ENCODE measurements around the gene PHF3. TPM values are rescaled to one million over a fixed set of nuclear protein-coding genes. Genes with fewer than 3 reads are reported as not detected.

The PHF3 gene
- total RNA-seq, 4 donors from 2014 or later: 49.4 to 73.1 (median 61.9) TPM

DNA sequence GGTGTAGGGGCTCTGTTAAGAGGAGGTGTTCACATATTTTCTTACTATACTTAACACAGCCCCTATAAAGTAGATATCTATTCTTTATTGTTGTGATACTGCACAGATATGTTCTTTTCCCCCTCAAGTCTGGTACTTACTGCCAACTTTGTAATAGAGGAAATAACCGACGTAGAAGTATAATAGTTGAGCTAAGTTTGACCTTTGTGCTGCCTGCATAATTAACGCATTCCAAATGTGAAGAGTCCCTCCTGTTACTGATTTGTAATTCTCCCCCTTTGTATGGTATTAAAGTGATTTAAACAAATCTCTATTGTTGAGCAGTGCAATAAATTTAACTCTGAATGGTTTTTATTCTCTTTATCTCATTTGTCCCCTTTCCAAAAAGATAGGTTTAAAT lies 39.0 kb downstream of the PHF3 start:
- no peaks in the 10 kb centered on the region for H3K36me3 ChIP-seq
- no peaks in the 10 kb centered on the region for H3K9me3 ChIP-seq
- no peak for DNase-seq
- no peak overlapping the region for H3K27ac ChIP-seq
- peaks cover 33 to 51% of the 10 kb centered on the region in 2 donors for H3K4me1 ChIP-seq
- in situ Hi-C loops (cut with MboI; ENCODE audit: low sequenced_read_pairs in 4 of 4) (no loop called here), intact Hi-C loops (cut with DNase I; ENCODE audit: low total_unique reads) (loop anchor here (5.0 kb wide), 1 partner anchor 37 kb away; the partner anchor contains the start of gene PHF3)
- H3K4me3 ChIP-seq: no peak overlapping the region
- TF ChIP-seq POLR2A (IDR thresholded peaks at IDR 0.05) (no peak), CTCF (IDR thresholded peaks at IDR 0.05 in 4 of 5, conservative IDR thresholded peaks at IDR 0.05 in 1 of 5) (no peak)
- no peaks in the 10 kb centered on the region for H3K27me3 ChIP-seq
- no peak for ATAC-seq

- ATAC-seq (no peak), DNase-seq (no peak)
- TF ChIP-seq POLR2A (IDR thresholded peaks at IDR 0.05): no peak
- no peak for TF ChIP-seq CTCF (IDR thresholded peaks at IDR 0.05 in 4 of 5, conservative IDR thresholded peaks at IDR 0.05 in 1 of 5)
- no peaks in the 10 kb centered on the region for H3K9me3 ChIP-seq
- H3K27me3 ChIP-seq: no peaks in the 10 kb centered on the region
- peaks cover 33 to 51% of the 10 kb centered on the region in 2 donors for H3K4me1 ChIP-seq
- no peak overlapping the region for H3K4me3 ChIP-seq
- in situ Hi-C loops (cut with MboI; ENCODE audit: low sequenced_read_pairs in 4 of 4) (no loop called here), intact Hi-C loops (cut with DNase I; ENCODE audit: low total_unique reads) (loop anchor here (5.0 kb wide), 1 partner anchor 38 kb away; the partner anchor contains the start of gene PHF3)
- no peak overlapping the region for H3K27ac ChIP-seq
- H3K36me3 ChIP-seq: no peaks in the 10 kb centered on the region
Observed at GRCh38 chr6:63675138-63675537, 39.5 kb downstream of the PHF3 start.

GRCh38 chr6:63676412-63677114 lies 41.0 kb downstream of the PHF3 start:
- H3K27me3 ChIP-seq: no peaks in the 10 kb centered on the region
- TF ChIP-seq CTCF (IDR thresholded peaks at IDR 0.05 in 4 of 5, conservative IDR thresholded peaks at IDR 0.05 in 1 of 5) (no peak), POLR2A (IDR thresholded peaks at IDR 0.05) (no peak)
- intact Hi-C loops (cut with DNase I; ENCODE audit: low total_unique reads) (loop anchor here (5.0 kb wide), 1 partner anchor 39 kb away; the partner anchor contains the start of gene PHF3), in situ Hi-C loops (cut with MboI; ENCODE audit: low sequenced_read_pairs in 4 of 4) (no loop called here)
- DNase-seq (no peak), ATAC-seq (no peak)
- H3K36me3 ChIP-seq: no peaks in the 10 kb centered on the region
- H3K9me3 ChIP-seq: no peaks in the 10 kb centered on the region
- peaks cover 38 to 48% of the 10 kb centered on the region in 2 donors for H3K4me1 ChIP-seq
- H3K27ac ChIP-seq: peak overlapping the region in 2 of 4 donors; percentile 5 to 18
- no peak overlapping the region for H3K4me3 ChIP-seq

- Histone ChIP-seq H3K4me3 (no peak overlapping the region), H3K27me3 (no peaks in the 10 kb centered on the region), H3K9me3 (no peaks in the 10 kb centered on the region), H3K36me3 (no peaks in the 10 kb centered on the region), H3K4me1 (peaks cover 36 to 52% of the 10 kb centered on the region in 2 donors), H3K27ac (peak overlapping the region in 2 of 4 donors; percentile 16 to 18)
- in situ Hi-C loops (cut with MboI; ENCODE audit: low sequenced_read_pairs in 4 of 4): no loop called here
- TF ChIP-seq CTCF (IDR thresholded peaks at IDR 0.05 in 4 of 5, conservative IDR thresholded peaks at IDR 0.05 in 1 of 5): no peak
- TF ChIP-seq POLR2A (IDR thresholded peaks at IDR 0.05): no peak
- ATAC-seq: peak in 1 of 2 donors; percentile 13
- intact Hi-C loops (cut with DNase I; ENCODE audit: low total_unique reads): loop anchor here (5.0 kb wide), 1 partner anchor 40 kb away; the partner anchor contains the start of gene PHF3
- DNase-seq: no peak
Observed at GRCh38 chr6:63677282-63677681, 41.7 kb downstream of the PHF3 start.
